Ectodermal cell (in vitro differentiated cells): ENCODE measurements around the gene C11orf68.

Source experiments
- H3K27ac ChIP-seq: 2 replicates; pipeline ENCODE4 v1.7.0; 2013; ENCODE audit warnings: mild to moderate bottlenecking, low read depth, low read length; ENCODE audit not compliant: insufficient read depth, poor library complexity, severe bottlenecking
- H3K27me3 ChIP-seq: 2 replicates; pipeline ENCODE4 v1.7.0; 2013; ENCODE audit warnings: mild to moderate bottlenecking, low read length; ENCODE audit not compliant: insufficient read depth, control insufficient read depth, poor library complexity, severe bottlenecking
- H3K36me3 ChIP-seq: one replicate; pipeline ENCODE4 v1.7.0; 2013; ENCODE audit warnings: low read length; ENCODE audit not compliant: control insufficient read depth, insufficient read depth
- H3K4me1 ChIP-seq: one replicate; pipeline ENCODE4 v1.7.0; 2013; ENCODE audit warnings: low read length; ENCODE audit not compliant: control insufficient read depth, insufficient read depth
- H3K4me3 ChIP-seq: 2 replicates; pipeline ENCODE4 v1.7.0; 2013; ENCODE audit warnings: low read depth, low read length, control low read depth; ENCODE audit not compliant: insufficient read depth
- H3K9me3 ChIP-seq: 2 replicates; pipeline ENCODE4 v1.7.0; 2013; ENCODE audit warnings: mild to moderate bottlenecking, low read length, moderate library complexity; ENCODE audit not compliant: control insufficient read depth
- WGBS, 2 experiments: methylation state at CpG; one replicate each; pipeline ENCODE4 v1.1.7; 2013; ENCODE audit warnings: missing lambda C conversion rate in 2 of 2; 5-methylcytosine and 5-hydroxymethylcytosine counted together

The C11orf68 gene

DNA sequence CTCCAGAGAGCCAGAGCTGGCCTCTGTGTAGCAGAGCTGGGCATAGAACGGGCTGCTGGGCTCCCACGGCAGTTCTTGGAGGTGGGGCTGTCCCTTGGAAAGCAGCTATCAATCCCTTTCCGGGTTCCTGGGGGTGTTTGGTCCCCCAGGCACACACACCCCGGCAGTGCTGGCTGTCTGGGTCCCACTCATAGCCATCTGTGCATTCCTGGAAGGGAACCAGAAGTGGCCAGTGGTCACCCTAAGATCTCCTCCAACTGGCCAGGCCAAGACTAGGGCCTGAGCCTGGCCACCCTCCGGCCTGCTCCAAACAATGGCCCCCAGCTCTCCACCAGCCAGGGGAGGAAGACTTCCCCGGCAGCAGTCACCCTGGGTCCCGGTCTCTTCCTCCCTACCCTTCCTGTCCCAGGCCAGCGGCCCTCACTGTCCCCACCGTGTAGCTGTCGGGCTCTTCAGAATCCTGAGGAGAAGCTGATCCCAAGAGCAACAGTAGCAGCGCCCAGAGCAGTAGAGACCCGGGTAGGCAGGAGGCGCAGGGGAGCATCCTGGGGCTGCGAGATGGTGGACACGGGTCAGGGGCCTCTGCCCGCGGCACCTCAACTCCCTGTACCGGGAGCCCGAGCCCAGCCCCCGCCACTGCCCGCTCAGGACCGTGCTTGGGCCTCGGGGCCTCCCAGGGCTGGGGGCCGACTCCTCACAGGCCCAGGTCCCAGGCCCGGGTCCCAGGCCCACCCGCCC is 46.9 kb downstream of the C11orf68 start:
- H3K4me3 ChIP-seq: peak overlapping the region; percentile 44
- H3K27ac ChIP-seq: no peak overlapping the region

DNA sequence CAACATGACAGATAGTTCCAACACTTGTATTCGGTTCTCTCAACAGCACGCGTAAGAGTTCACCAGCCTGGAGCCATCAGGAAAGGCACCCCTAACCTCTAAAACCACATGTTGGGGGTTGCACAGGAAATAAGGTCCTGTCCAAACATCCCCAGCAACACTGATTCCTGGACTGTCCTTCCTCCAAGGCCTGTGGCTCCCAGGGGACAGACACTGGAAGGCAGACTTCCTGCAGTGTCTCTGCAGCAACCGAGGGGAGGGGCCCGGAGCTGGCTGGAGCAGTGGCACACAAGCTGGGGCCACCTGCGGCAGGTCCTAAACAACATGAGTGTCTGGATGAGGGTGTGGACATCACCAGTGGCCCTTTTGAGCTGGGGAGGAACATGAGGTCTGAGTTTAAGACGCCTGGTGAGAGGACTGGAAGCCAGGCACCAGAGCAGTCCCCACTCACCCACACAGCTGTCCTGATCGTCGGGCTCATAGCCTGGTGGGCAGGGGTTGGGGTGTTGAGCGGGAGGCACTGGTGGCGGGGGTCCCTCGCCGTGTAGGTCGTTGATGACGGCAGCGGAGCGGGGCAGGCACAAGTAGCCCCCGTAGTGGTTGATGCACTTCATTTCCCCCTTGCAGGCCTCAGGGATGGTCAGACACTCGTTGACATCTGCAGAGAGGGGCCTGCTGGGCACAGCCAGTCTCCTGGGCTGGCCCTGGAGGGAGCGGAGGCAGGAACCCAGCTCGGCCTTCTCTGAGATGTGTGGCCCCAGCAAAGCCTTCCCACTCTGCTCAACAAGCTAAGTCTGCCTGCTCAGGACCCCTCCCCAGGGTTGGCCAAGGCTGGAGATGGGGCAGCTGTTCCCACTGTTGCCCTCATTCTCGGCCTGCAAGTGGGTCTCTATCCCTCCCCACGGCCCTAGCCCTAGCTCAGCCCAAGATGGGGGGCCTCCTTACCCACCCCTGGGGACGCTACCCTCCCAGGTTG is 47.9 kb downstream of the C11orf68 start:
- Histone ChIP-seq H3K27me3 (peaks cover 19% of the 10 kb centered on the region), H3K9me3 (no peaks in the 10 kb centered on the region), H3K4me3 (no peak overlapping the region), H3K27ac (no peak overlapping the region), H3K36me3 (peaks cover 5% of the 10 kb centered on the region), H3K4me1 (peaks cover 4% of the 10 kb centered on the region)
- 86 to 89% methylated on average over 24 of the region's 24 CpGs for WGBS, 2 experiments

More for the DNA sequence above, 46.9 kb downstream of the C11orf68 start:
- WGBS, 2 experiments: 36 to 39% methylated on average over 26 of the region's 26 CpGs
- no peaks in the 10 kb centered on the region for H3K9me3 ChIP-seq
- peaks cover 19% of the 10 kb centered on the region for H3K27me3 ChIP-seq
- H3K36me3 ChIP-seq: no peaks in the 10 kb centered on the region
- H3K4me1 ChIP-seq: peaks cover 4% of the 10 kb centered on the region

DNA sequence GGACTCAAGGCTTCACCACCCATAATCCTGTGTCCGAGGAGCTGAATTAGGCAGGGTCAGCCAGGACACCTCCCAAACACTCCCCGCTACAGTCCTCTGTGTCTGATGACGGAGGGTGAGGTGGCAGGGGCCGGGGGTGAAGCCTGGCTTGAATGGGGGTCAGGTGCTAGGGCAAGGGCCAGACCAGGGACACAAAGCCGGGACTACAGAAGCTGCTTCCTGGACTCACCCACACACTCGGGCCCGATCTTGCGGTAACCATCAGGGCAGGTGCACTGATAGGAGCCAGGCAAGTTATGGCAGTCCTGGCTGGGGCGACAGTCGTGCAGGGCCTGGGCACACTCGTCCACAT is 48.6 kb downstream of the C11orf68 start:
- H3K36me3 ChIP-seq: peaks cover 12% of the 10 kb centered on the region
- H3K9me3 ChIP-seq: no peaks in the 10 kb centered on the region
- peaks cover 4% of the 10 kb centered on the region for H3K4me1 ChIP-seq
- H3K27me3 ChIP-seq: peaks cover 19% of the 10 kb centered on the region
- H3K4me3 ChIP-seq: no peak overlapping the region
- WGBS, 2 experiments: 93% methylated on average over 11 of the region's 11 CpGs
- no peak overlapping the region for H3K27ac ChIP-seq

DNA sequence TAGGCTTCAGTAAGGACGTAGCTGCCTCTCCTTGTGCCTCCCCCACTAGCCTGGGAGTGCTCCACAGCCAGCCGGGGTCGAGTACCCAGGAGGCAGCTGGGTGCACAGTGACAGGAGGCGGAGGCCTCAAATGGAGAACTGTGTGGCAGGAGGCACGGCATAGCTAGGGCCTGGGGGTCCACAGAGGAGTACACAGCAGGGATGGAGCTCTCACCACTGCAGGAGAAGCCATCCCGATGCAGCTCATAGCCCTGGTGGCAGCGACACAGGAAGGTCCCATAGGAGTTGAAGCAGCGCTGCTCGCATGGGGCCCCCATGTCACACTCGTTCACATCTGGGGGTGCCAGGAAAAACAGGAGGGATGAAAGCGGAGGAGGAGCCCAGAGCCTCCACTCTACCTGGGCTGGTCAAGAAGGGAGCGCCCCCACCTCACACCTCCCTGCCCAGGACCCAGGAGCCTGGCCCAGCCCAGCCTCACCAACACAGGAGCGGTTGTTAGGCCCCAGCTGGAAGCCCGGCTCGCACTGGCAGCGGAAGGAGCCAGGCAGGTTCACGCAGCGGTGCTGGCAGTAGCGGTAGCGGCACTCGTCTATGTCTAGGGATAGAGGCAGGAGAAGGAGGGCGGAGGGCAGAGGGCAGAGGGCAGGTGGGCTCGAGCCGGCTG is 49.1 kb downstream of the C11orf68 start:
- peaks cover 19% of the 10 kb centered on the region for H3K27me3 ChIP-seq
- H3K36me3 ChIP-seq: peaks cover 16% of the 10 kb centered on the region
- WGBS, 2 experiments: 88 to 91% methylated on average over 24 of the region's 24 CpGs
- H3K27ac ChIP-seq: no peak overlapping the region
- no peak overlapping the region for H3K4me3 ChIP-seq
- peaks cover 4% of the 10 kb centered on the region for H3K4me1 ChIP-seq
- no peaks in the 10 kb centered on the region for H3K9me3 ChIP-seq

DNA sequence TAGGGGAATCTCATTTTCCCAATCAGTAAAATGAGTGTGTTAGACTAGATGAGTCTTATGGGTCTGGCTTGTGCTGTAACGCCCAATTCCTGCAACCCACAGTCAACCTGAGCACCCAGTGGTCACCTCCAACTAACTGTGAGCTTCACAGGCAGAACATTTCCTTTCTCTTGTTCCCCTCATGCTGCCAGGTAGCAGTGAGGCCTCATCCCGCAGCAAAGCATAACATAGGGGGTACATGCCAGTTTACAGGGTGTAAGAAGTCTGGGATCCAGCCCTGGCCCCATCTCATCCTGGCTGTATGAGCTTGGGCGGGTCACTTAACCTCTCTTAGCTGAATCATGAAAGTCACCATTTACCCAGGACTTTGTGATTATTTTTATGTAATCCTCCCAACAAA is 50.0 kb downstream of the C11orf68 start:
- no peak overlapping the region for H3K27ac ChIP-seq
- peaks cover 18% of the 10 kb centered on the region for H3K36me3 ChIP-seq
- peaks cover 4% of the 10 kb centered on the region for H3K4me1 ChIP-seq
- H3K4me3 ChIP-seq: no peak overlapping the region
- H3K9me3 ChIP-seq: no peaks in the 10 kb centered on the region
- 87 to 90% methylated on average over 3 of the region's 3 CpGs for WGBS, 2 experiments
- peaks cover 19% of the 10 kb centered on the region for H3K27me3 ChIP-seq

DNA sequence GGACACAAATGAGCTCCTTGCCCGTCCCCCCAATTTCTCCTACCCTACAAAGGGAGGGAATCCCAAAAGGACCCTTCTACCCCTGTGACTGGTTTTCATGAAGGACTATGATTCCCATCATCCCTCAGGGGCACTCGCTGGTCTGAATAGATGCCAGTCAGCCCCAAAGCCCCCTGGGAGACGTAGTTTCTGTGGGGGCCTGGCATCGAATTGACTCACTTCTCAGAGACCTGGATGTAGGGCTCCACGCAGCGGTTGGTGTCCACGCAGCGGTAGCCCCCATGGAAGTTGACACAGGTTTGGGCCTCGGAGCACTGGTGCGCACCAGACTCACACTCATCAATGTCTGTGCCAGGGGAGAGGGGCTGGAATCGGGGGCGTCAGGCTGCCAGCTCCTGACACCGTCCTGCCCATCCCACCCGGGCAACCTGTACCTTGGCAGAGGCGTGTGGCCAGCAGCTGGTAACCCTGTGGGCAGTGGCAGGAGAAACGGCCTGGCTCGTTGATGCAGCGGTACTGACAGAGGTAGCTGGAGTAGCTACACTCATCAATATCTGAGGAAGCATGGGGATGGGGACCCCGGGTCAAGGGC is 50.7 kb downstream of the C11orf68 start:
- Histone ChIP-seq H3K4me1 (peaks cover 4% of the 10 kb centered on the region), H3K27ac (no peak overlapping the region), H3K4me3 (peak overlapping the region; percentile 19), H3K27me3 (peaks cover 17% of the 10 kb centered on the region), H3K36me3 (peaks cover 25% of the 10 kb centered on the region), H3K9me3 (no peaks in the 10 kb centered on the region)
- WGBS, 2 experiments: 90 to 92% methylated on average over 19 of the region's 19 CpGs

DNA sequence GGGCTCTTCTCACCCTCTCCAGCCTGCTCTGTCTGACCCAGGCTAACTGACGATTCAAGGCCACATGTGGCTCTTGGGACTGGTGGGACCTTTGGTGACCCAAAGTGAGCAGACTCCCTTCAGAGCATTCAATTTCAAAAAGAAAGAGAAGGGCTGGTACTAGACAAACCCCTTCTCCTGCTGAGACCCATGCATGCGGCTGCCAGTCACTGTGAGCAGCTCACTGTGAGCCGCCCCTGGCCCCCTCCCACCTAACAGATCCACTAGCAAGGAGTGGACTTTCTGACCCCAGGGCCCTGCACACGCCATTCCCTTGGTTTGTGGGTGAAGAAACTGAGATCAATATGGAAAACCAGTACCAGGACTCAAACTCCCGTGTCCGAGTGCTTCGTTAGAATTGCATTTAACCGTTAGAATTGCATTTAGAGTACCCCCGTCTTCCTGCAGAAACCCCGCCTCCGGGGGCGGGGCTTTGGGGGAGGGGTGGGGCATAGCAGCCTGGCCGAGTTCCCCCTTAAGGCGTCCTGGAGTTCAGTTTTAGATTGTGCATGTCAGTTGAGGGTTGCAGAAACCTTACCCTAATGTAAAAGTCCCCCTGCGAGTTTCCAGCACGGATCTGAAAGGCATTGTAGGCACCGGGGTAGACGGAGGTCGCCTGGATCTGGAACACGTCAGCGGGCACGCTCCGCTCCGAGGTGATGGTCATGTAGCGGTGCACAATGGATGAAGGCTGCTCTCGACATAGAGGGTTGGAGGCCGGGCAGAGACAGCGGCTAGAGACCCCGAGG is 51.4 kb downstream of the C11orf68 start:
- peaks cover 10% of the 10 kb centered on the region for H3K27me3 ChIP-seq
- H3K36me3 ChIP-seq: peaks cover 28% of the 10 kb centered on the region
- WGBS, 2 experiments: 58 to 59% methylated on average over 29 of the region's 29 CpGs
- no peak overlapping the region for H3K27ac ChIP-seq
- H3K9me3 ChIP-seq: no peaks in the 10 kb centered on the region
- peak overlapping the region; percentile 19 for H3K4me3 ChIP-seq
- H3K4me1 ChIP-seq: peaks cover 4% of the 10 kb centered on the region
